ENCODE data around the gene SPESP1. TPM values are rescaled to one million over a fixed set of nuclear protein-coding genes. Genes with fewer than 3 reads are reported as not detected.

The SPESP1 gene
- total RNA-seq, 4 donors from 2014 or later = 1.2 to 4.1 (median 2.2) TPM

DNA sequence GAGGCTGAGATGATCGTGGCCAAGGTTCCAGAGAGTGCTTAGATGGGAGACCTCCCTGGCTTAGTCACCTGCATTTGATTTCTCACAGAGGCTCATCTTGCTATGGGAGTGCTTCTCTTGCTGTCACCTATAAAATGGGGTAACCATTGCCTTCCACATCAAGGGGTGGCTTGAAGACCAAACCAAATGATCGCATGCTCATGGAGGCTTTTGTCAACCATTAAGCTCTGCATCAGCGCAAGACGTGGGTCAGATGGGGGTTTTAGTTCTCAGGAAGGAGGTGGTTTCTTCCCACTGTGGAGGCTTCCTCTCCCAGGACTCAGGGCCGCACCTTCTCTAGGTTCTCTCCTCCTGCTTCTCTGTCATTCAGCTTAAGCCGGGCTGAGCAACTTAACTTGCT lies 56.8 kb downstream of the SPESP1 start:
- Histone ChIP-seq H3K4me3 (no peak overlapping the region), H3K27me3 (peaks cover 14% of the 10 kb centered on the region), H3K9me3 (no peaks in the 10 kb centered on the region), H3K27ac (no peak overlapping the region), H3K36me3 (no peaks in the 10 kb centered on the region), H3K4me1 (peaks cover 12% of the 10 kb centered on the region)
- DNase-seq (ENCODE audit: low spot score in 2 of 2) = no peak
- 98% methylated on average over 6 of the region's 6 CpGs for WGBS
- TF ChIP-seq, protein P1, sequence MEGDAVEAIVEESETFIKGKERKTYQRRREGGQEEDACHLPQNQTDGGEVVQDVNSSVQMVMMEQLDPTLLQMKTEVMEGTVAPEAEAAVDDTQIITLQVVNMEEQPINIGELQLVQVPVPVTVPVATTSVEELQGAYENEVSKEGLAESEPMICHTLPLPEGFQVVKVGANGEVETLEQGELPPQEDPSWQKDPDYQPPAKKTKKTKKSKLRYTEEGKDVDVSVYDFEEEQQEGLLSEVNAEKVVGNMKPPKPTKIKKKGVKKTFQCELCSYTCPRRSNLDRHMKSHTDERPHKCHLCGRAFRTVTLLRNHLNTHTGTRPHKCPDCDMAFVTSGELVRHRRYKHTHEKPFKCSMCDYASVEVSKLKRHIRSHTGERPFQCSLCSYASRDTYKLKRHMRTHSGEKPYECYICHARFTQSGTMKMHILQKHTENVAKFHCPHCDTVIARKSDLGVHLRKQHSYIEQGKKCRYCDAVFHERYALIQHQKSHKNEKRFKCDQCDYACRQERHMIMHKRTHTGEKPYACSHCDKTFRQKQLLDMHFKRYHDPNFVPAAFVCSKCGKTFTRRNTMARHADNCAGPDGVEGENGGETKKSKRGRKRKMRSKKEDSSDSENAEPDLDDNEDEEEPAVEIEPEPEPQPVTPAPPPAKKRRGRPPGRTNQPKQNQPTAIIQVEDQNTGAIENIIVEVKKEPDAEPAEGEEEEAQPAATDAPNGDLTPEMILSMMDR (IDR thresholded peaks at IDR 0.05) = no peak
- no peak for TF ChIP-seq POLR2A (IDR thresholded peaks at IDR 0.05)
- no peak for TF ChIP-seq EP300 (IDR thresholded peaks at IDR 0.05)

DNA sequence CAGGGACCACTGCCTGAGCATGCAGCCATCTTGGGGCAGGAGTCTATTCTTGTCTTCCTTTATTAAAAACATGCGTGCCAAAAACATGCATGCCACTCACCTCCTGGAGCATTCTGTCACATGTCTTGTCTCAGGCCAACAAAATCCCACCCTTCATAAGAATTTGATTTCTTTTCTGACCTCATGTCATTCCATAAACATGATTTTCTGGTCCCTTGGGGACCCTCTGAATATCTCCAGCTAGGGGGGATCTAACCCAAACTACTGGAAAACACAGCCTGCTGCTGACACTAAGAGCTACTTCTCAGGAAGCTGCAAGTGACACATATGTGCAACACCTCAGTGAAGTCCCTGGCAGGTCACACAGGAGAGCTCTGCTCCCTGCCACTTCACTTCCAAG lies 57.4 kb downstream of the SPESP1 start:
- Histone ChIP-seq H3K4me1 (peaks cover 12% of the 10 kb centered on the region), H3K4me3 (no peak overlapping the region), H3K27me3 (peaks cover 14% of the 10 kb centered on the region), H3K9me3 (no peaks in the 10 kb centered on the region), H3K27ac (no peak overlapping the region), H3K36me3 (no peaks in the 10 kb centered on the region)
- whole genome bisulfite sequencing = 68% methylated on average over 1 of the region's 1 CpG
- TF ChIP-seq, protein P1 (IDR thresholded peaks at IDR 0.05) = no peak
- TF ChIP-seq EP300 (IDR thresholded peaks at IDR 0.05) (no peak), POLR2A (IDR thresholded peaks at IDR 0.05) (no peak), POLR2AphosphoS5 (IDR thresholded peaks at IDR 0.05) (no peak)
- DNase-seq (ENCODE audit: low spot score in 2 of 2) = no peak

DNA sequence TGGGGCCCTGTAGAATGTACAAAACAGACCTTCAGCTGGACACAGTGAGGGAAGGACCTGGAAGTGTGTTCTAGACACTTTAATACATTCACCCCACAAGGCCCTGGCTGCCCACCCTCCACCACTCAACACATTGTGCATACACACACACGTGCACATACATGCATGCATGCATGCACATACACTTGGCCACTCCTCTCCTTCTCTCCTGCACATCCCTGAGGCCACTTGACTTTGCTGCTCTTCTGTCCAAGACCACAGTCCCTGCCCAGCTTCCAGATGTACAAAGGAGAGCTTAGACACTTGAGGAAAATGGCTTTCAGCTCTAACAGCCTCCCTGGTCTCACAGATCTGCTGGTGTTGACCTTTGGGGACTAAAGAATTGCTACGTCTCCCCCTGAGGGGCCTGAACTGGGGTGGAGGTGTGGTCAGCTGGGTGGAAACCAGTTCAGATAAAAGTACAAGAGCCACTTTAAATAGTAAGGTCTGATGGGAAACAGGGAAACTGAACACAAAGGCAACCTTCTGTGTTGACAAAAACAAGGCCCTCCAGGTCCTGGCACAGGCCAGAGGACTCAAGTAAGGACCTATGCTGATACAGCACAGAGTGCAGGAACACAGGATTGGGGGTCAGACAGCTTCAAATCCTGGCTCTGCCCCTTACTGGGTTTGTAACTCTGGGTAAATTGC lies 59.4 kb downstream of the SPESP1 start:
- 88% methylated on average over 2 of the region's 2 CpGs for WGBS
- TF ChIP-seq POLR2AphosphoS5 (IDR thresholded peaks at IDR 0.05) = no peak

DNA sequence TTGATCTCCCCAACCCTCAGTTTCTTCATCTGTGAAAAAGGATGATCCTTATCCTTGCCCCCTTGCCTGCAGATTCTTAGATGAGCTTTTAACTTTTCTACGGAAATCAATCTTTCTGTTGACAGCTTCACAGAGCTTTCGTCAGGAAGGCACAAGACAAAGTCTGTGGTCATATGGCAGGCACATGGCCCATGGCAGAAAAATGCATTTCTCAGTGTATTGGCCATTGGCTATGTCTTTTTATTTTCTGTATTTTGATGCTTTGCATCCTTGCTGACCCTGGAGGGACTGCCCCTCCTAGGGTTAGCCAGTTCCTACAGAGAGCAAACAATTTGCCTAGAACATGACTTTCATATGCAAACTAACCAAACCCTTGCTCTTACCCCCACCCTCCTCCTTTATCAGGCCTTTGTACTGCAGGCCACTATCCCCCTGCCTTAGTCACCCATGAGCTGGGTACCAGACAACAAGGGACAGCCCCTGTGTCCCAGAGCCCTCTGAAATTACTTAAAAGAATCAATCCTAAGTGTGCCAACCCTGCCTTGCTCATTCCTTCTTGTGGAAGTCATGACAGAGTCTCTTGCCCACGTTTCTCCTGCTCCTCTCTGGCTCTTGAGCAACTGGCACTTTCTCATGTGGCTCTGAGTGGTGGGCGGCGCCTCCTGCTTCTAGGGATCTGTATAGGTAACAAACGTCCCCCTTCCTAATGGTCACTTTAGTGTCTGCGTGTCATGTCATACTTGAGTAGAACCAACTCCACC lies 60.1 kb downstream of the SPESP1 start:
- Histone ChIP-seq H3K36me3 (no peaks in the 10 kb centered on the region), H3K9me3 (no peaks in the 10 kb centered on the region), H3K4me1 (peaks cover 12% of the 10 kb centered on the region), H3K27me3 (peaks cover 10% of the 10 kb centered on the region), H3K4me3 (no peak overlapping the region), H3K27ac (no peak overlapping the region)
- 86% methylated on average over 7 of the region's 7 CpGs for WGBS
- TF ChIP-seq POLR2A (IDR thresholded peaks at IDR 0.05) (no peak), POLR2AphosphoS5 (IDR thresholded peaks at IDR 0.05) (no peak), EP300 (IDR thresholded peaks at IDR 0.05) (no peak)
- TF ChIP-seq, protein P1 (IDR thresholded peaks at IDR 0.05) = no peak
- peak in 1 of 2 donors; percentile 41 for DNase-seq (ENCODE audit: low spot score in 2 of 2)

More for the DNA sequence above, 59.4 kb downstream of the SPESP1 start:
- no peak for DNase-seq (ENCODE audit: low spot score in 2 of 2)
- H3K4me1 ChIP-seq = peaks cover 12% of the 10 kb centered on the region
- no peak overlapping the region for H3K27ac ChIP-seq
- no peak overlapping the region for H3K4me3 ChIP-seq
- no peaks in the 10 kb centered on the region for H3K9me3 ChIP-seq
- H3K27me3 ChIP-seq = peaks cover 10% of the 10 kb centered on the region
- H3K36me3 ChIP-seq = no peaks in the 10 kb centered on the region

DNA sequence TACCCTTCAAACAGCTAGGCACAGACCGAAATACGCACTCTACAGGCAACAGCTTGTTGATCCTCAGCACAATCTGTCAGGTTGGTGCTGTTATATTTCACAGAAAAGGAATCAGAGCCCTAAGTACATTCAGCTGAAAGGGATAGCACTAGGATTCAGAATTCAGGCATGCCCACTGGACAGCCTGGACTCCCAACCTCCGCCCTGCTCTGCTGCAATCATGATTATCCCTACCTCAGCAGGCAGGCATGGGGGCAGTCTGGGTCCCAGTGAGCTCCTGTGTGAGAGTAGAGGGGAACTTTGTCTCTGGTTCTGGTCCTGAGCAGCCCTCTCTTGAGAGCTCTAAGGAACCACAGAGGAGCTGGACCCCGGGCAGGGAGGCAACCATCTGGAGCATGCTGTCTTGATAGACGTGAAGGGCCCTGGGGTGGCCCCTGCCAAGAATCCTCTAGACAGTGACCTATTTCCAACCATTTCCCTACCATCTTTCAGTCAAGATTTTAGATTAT lies 60.7 kb downstream of the SPESP1 start:
- 83% methylated on average over 5 of the region's 5 CpGs for WGBS
- DNase-seq (ENCODE audit: low spot score in 2 of 2) = peak in 1 of 2 donors; percentile 65
- TF ChIP-seq EP300 (IDR thresholded peaks at IDR 0.05) (no peak), POLR2AphosphoS5 (IDR thresholded peaks at IDR 0.05) (no peak), POLR2A (IDR thresholded peaks at IDR 0.05) (no peak)
- TF ChIP-seq, protein P1 (IDR thresholded peaks at IDR 0.05) = no peak

More for the DNA sequence above, 60.7 kb downstream of the SPESP1 start:
- no peak overlapping the region for H3K27ac ChIP-seq
- no peaks in the 10 kb centered on the region for H3K9me3 ChIP-seq
- no peaks in the 10 kb centered on the region for H3K36me3 ChIP-seq
- peaks cover 10% of the 10 kb centered on the region for H3K27me3 ChIP-seq
- peaks cover 12% of the 10 kb centered on the region for H3K4me1 ChIP-seq
- no peak overlapping the region for H3K4me3 ChIP-seq
